Subcutaneous adipose tissue (tissue), 4 donors: Measurements from ENCODE around the gene NMBR. TPM values are rescaled to one million over a fixed set of nuclear protein-coding genes. Genes with fewer than 3 reads are reported as not detected.

Experiments used
- total RNA-seq, 4 donors: library from RNA; depleted of rRNA; stranded (reverse); fragments of >200 nt; gene quantifications; one replicate each; pipeline ENCODE4 v1.1.0, GENCODE V29; 2016
- TF ChIP-seq, protein P1 (sequence below): fragments of 450-650 bp; IDR thresholded peaks from one replicate; pipeline ENCODE4 v1.5.1; 2016; ENCODE audit warnings: low read depth, mild to moderate bottlenecking, control low read depth, antibody characterized with exemption, moderate library complexity

Gene NMBR
- total RNA-seq, 4 donors from 2014 or later, result not detected

GRCh38 chr6:142026471-142026870 is 120.5 kb downstream of the NMBR start:
- TF ChIP-seq, protein P1, sequence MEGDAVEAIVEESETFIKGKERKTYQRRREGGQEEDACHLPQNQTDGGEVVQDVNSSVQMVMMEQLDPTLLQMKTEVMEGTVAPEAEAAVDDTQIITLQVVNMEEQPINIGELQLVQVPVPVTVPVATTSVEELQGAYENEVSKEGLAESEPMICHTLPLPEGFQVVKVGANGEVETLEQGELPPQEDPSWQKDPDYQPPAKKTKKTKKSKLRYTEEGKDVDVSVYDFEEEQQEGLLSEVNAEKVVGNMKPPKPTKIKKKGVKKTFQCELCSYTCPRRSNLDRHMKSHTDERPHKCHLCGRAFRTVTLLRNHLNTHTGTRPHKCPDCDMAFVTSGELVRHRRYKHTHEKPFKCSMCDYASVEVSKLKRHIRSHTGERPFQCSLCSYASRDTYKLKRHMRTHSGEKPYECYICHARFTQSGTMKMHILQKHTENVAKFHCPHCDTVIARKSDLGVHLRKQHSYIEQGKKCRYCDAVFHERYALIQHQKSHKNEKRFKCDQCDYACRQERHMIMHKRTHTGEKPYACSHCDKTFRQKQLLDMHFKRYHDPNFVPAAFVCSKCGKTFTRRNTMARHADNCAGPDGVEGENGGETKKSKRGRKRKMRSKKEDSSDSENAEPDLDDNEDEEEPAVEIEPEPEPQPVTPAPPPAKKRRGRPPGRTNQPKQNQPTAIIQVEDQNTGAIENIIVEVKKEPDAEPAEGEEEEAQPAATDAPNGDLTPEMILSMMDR, result no peak

Other genes starting within 250 kb of the NMBR start
- gene GJE1, start 14.2 kb downstream of the NMBR start, total RNA-seq, result not detected
- 10 to 100 TPM; 21.1 to 47.0 (median 38.4) TPM for gene VTA1, start 141 bp upstream of the NMBR start, total RNA-seq
- gene ADGRG6, start 154.9 kb upstream of the NMBR start, total RNA-seq, result 10 to 100 TPM; 17.3 to 25.8 (median 18.7) TPM